ENCODE results near the gene KLK3.

Gene KLK3

DNA sequence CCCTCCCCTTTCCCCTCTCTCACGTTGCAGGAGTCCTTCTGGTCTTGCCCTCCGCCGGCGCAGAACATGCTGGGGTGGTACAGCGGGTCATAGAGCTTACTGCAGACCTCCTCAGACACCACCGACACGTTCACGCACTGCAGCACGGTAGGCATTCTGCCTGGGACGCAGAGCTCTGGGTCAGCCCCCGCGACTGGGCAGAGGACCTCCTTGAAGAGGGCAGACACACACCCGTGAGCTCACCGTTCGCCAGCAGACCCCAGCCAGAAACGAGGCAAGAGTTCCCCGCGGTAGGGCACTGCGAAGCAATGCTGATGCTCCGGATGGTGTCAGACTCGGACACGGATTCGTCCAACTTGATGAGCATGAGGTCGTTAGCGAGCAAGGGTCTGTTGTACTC is 53.6 kb downstream of the KLK3 start:
- no peak for DNase-seq

DNA sequence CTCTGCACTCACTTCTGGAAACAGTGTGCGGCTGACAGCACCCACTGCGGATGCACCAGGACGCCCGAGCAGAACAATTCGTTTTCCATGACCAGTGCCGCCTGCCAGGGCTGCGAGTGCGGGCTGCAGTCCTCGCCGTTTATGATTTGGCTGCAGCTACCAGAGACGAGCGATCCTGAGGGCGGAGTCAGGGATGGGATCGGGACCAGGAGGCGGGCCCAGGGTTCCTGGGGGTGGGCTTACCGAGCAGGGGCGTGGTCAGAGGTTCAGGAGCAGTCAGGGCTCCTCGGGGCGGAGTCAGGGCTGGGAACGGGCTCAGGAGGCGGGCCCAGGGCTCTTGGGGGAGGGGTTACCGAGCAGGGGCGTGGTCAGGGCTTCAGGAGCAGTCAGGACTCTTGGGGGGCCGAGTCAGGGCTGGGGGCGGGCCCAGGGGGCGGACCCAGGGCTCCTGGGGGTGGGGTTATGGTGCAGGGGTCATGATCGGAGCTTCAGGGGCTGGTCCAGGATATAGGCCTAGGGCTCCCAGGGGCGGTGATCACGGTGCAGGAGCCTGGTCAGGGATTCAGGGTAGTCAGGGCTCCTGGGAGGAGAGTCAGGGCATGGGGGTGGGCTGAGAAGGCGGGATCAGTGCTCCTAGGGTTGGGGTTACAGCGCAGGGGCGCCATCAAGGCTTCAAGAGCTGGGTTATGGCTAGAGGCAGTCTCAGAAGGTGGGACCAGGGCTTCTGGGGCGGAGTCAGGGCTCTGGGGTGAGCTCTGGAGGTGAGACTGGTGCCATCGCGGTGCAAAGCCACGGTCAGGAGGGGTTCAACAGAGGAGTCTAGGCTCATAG is 54.7 kb downstream of the KLK3 start:
- DNase-seq, result peak; percentile 66

Data from NCI-H2227 treated with DMSO at 0.1 percent for 48 hours (cell line).